HG02870 (cell line): Measurements from ENCODE around the gene TPD52L2.
"Not testable (repeated sequence)": the region's sequence is repeated elsewhere in the genome, so short reads cannot be mapped to it uniquely, and the experiment has no call there.

Source experiments
- ATAC-seq: cut with Tn5 transposase; IDR thresholded peaks from one replicate; pipeline ENCODE4 v1.9.1; 2021; ENCODE audit warnings: mild to moderate bottlenecking, moderate library complexity; ENCODE audit not compliant: unreplicated experiment

The TPD52L2 gene

GRCh38 chr20:63855363-63856097, 9.5 kb upstream of the TPD52L2 start:
- ATAC-seq = no peak

DNA sequence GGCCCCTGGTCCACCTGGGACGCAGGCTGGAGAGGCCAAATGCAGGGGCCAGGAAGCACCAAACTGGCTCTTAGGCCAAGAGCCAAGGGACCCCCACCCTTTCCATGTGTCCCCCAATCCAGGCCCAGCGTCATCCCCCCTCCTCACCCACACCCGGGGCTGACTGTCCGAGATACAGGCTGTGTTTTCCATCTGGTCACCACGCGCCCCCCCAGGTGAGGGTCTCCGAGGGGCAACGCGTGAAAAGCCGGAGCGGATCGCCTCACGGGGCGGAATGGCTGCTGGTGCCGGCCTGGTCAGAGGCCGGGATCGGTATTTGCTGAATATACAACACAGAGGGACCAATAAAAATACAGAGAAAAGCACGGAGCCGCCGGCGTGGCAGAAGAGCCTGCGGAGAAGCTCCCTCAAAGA, 9.0 kb upstream of the TPD52L2 start:
- ATAC-seq = no peak

GRCh38 chr20:63857764-63858392, 7.2 kb upstream of the TPD52L2 start:
- ATAC-seq = no peak

- no peak for ATAC-seq
Measured at GRCh38 chr20:63858393-63859165, 6.5 kb upstream of the TPD52L2 start.

GRCh38 chr20:63859166-63859699, 5.8 kb upstream of the TPD52L2 start:
- no peak for ATAC-seq

GRCh38 chr20:63860325-63861051, 4.6 kb upstream of the TPD52L2 start:
- ATAC-seq = no peak

DNA sequence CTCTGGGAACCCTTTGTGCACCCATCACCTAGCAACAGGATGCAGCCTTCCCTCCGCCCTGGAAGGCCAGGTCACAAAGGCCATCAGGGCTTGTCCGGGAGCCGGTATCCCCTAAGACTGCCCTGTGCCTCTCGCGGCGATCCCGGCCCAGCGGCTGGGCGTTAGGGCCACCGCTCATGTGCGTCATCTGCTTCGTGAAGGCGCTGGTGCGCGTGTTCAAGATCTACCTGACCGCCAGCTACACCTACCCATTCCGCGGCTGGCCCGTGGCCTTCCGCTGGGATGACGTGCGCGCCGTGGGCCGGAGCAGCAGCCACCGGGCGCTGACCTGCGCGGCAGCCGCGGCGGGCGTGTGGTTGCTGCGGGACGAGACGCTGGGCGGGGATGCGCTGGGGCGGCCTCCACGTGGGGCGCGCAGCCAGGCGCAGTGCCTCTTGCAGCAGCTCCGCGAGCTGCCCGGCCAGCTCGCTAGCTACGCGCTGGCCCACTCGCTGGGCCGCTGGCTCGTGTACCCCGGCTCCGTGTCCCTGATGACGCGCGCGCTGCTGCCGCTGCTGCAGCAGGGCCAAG, 3.6 kb upstream of the TPD52L2 start, which contains the start of gene ABHD16B:
Gene ABHD16B (plus strand): TSS at position 134 of the 570 bp plus-strand sequence. CDS start 43 bp downstream, at position 177.
- no peak for ATAC-seq

- ATAC-seq = no peak
Measured at GRCh38 chr20:63861981-63862901, 2.8 kb upstream of the TPD52L2 start.

DNA sequence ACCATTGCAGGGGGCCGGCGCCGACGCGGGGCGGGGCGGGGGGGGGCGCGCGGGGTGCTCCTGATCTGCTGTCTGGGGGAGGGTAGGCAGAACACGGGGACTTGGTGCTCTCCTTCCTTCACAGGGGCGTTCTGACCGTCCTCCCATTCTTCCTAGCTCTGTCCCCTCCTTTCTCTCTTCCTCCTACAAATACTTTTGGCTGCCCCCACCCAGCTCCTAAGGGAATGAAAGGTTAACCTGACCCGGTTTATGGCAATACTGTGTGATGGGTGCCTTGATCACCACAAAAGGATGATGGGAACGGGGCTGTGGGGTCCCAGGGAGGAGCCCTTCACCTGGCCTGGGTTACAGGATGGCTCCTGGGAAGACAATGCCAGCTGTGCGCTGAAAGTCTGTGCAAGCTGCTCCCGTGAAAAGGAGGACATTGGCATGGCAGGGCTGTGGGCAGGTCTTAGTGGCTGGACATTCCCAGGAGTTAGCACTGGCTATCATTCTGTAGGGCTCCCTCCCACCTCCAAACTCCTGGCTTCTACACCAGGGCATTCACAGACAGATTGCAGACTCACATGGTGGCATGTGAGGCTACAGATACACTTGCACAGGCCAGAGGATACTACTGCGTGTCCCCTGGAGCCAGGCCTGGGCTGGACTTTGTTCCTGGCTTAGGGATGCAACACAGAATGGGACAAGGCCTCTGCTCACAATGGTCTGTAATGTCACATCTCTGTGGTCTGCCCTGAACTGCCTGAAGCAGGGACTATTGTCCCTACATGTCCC, 1.9 kb upstream of the TPD52L2 start:
- ATAC-seq = no peak

GRCh38 chr20:63863798-63864544, 1.1 kb upstream of the TPD52L2 start:
- peak; percentile 67 for ATAC-seq

GRCh38 chr20:63864545-63864977, 509 bp upstream of the TPD52L2 start:
- ATAC-seq = no peak

GRCh38 chr20:63867042-63867441, 2.0 kb downstream of the TPD52L2 start:
- ATAC-seq = not testable (repeated sequence)

DNA sequence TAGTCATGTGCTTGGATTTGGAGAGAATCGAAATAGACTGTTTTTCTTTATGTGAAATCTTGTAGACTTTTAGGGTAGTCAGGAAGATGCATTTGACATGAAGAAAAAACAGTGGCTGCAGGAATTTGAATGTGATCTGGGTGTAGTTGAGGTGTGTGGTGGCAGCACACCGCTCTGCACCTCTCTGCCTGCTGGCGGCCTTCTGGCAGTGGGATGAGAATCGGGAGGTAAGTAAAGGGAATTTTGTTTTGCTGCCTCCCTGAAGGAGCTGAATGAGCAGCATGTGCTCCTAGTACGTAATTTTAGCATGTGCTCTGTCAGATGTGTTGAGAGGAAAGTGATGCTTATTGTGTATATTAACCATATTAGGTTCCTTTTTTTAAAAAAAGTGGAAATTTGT, 3.2 kb downstream of the TPD52L2 start:
- ATAC-seq = no peak

DNA sequence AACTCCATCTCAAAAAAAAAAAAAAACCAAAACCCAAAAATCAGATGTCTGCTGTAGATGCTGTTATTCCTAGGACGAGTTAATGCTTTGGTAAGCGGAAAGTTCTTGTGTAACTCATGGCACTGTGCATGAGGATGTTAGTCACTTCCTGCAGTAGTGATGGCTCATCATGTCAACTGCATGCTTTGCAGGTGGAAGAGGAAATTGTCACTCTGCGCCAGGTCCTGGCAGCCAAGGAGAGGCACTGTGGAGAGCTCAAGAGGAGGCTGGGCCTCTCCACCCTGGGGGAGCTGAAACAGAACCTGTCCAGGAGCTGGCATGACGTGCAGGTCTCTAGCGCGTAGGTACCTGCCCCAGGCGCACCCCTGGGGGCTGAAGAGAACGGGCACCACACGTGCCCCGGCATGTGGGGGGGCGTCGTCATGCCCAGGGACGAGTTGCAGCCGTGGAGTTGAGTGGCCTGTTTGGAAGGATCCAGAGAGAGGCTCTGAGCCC, 8.5 kb downstream of the TPD52L2 start:
- no peak for ATAC-seq

- not testable (repeated sequence) for ATAC-seq
Measured at GRCh38 chr20:63874241-63874640, 9.2 kb downstream of the TPD52L2 start.

DNA sequence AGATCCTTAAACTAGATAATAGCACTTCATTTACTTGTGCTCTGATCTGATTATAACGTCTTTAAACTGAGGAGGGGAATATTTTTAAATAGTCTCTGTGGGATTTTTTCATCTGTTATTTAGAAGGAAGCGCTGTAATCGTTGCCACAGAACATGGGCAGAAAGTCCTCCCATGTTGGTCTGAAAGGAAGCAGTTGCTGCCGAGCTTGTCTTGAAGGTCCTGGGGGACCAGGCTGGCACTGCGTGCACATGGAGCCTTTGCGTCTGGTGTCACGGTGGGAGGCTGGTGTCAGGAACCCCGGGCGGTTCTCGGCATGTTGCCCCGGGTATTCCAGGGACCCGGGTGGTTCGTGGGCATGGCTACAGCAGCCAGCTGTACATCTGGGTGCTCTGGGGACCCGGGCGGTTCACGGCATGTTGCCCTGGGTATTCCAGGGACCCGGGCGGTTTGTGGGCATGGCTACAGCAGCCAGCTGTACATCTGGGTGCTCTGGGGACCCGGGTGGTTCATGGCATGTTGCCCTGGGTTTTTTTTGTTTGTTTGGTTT, 11.5 kb downstream of the TPD52L2 start:
- ATAC-seq = no peak

DNA sequence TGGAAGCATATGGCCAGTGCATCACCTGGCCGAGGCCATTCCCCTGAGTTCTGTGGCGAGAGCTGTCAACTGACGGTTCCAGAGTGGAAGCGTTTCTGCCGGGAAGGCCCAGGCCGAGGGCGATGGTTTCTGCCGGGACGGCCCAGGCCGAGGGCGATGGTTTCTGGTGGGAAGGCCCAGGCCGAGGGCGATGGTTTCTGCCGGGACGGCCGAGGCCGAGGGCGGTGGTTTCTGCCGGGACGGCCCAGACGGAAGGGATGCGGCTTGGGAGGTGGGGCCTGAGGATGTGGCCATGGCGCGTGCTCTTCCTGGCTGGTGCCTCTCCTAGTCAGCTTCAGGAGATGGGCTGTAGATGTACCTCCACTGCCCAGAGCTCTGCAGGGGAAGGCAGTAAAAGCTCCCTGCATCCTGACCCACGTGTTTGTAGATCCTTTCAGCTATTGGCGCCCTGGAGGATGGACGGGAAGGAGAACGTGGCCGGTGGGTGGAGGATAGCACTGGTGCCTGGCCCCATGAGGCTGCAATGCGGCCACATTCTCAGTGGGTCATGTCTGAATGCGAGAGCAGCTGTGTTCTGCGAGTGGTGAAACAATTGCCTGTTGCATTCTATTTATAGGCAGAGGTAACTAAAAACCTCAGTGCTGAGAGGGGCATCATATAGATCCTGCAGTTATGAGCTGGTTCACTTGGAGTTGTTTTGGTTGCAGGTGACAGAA, 12.8 kb downstream of the TPD52L2 start:
- ATAC-seq = no peak
